Measurements from ENCODE around the gene MAP3K7CL.
"Not testable (repeated sequence)": the region's sequence is repeated elsewhere in the genome, so short reads cannot be mapped to it uniquely, and the experiment has no call there.

The MAP3K7CL gene

GRCh38 chr21:29133796-29134195 lies 3.4 kb downstream of the MAP3K7CL start:
- no peak for DNase-seq (ENCODE audit: low read depth)

- no peak for DNase-seq (ENCODE audit: low read depth)
These were observed 5.0 kb downstream of the MAP3K7CL start for GRCh38 chr21:29135481-29135880.

GRCh38 chr21:29136033-29136432 lies 5.6 kb downstream of the MAP3K7CL start:
- no peak for DNase-seq (ENCODE audit: low read depth)

GRCh38 chr21:29144736-29145353 lies 14.4 kb downstream of the MAP3K7CL start:
- no peak for DNase-seq (ENCODE audit: low read depth)

GRCh38 chr21:29145354-29145782 lies 14.9 kb downstream of the MAP3K7CL start:
- no peak for DNase-seq (ENCODE audit: low read depth)

GRCh38 chr21:29145852-29146453 lies 15.5 kb downstream of the MAP3K7CL start:
- DNase-seq (ENCODE audit: low read depth) = no peak

GRCh38 chr21:29146726-29147125 lies 16.3 kb downstream of the MAP3K7CL start:
- no peak for DNase-seq (ENCODE audit: low read depth)

- DNase-seq (ENCODE audit: low read depth) = no peak
These were observed 18.1 kb downstream of the MAP3K7CL start for GRCh38 chr21:29148530-29148929.

- no peak for DNase-seq (ENCODE audit: low read depth)
These were observed 19.5 kb downstream of the MAP3K7CL start for GRCh38 chr21:29149808-29150425.

GRCh38 chr21:29151931-29152330 lies 21.5 kb downstream of the MAP3K7CL start:
- DNase-seq (ENCODE audit: low read depth) = no peak

GRCh38 chr21:29152916-29153315 lies 22.5 kb downstream of the MAP3K7CL start:
- DNase-seq (ENCODE audit: low read depth) = no peak

GRCh38 chr21:29154270-29154669 lies 23.8 kb downstream of the MAP3K7CL start:
- no peak for DNase-seq (ENCODE audit: low read depth)

- no peak for DNase-seq (ENCODE audit: low read depth)
These were observed 24.9 kb downstream of the MAP3K7CL start for GRCh38 chr21:29155118-29155932.

GRCh38 chr21:29155933-29156260 lies 25.5 kb downstream of the MAP3K7CL start:
- no peak for DNase-seq (ENCODE audit: low read depth)

GRCh38 chr21:29157080-29157479 lies 26.6 kb downstream of the MAP3K7CL start:
- DNase-seq (ENCODE audit: low read depth) = no peak

- DNase-seq (ENCODE audit: low read depth) = no peak
These were observed 29.4 kb downstream of the MAP3K7CL start for GRCh38 chr21:29159842-29160241.

- DNase-seq (ENCODE audit: low read depth) = not testable (repeated sequence)
These were observed 32.4 kb downstream of the MAP3K7CL start for GRCh38 chr21:29162825-29163224.

- DNase-seq (ENCODE audit: low read depth) = no peak
These were observed 33.1 kb downstream of the MAP3K7CL start for GRCh38 chr21:29163341-29164115.

GRCh38 chr21:29164323-29164942 lies 34.0 kb downstream of the MAP3K7CL start:
- DNase-seq (ENCODE audit: low read depth) = no peak

GRCh38 chr21:29166323-29166722 lies 35.9 kb downstream of the MAP3K7CL start:
- no peak for DNase-seq (ENCODE audit: low read depth)

GRCh38 chr21:29166853-29167252 lies 36.4 kb downstream of the MAP3K7CL start:
- no peak for DNase-seq (ENCODE audit: low read depth)

- not testable (repeated sequence) for DNase-seq (ENCODE audit: low read depth)
These were observed 37.0 kb downstream of the MAP3K7CL start for GRCh38 chr21:29167481-29167880.
